K562 (cell line): Measurements from ENCODE around the gene PPM1F. TPM values are rescaled to one million over a fixed set of nuclear protein-coding genes. Genes with fewer than 3 reads are reported as not detected.
A peak's percentile ranks its signal among the peaks of the same experiment; 100 is the strongest.

Experiments
- BMI1 ChIP-seq: fragments of 150-350 bp; IDR thresholded peaks from 2 replicates; pipeline ENCODE4 v1.6.1; 2014; ENCODE audit warnings: low read length
- BRF2 ChIP-seq: IDR thresholded peaks from 3 replicates; pipeline ENCODE4 v1.6.1; 2011; ENCODE audit warnings: borderline replicate concordance, mild to moderate bottlenecking; ENCODE audit not compliant: insufficient read length, insufficient read depth
- HDAC3 ChIP-seq: fragments of 450-650 bp; IDR thresholded peaks from 2 replicates; pipeline ENCODE4 v1.6.1; 2018; ENCODE audit warnings: borderline replicate concordance, mild to moderate bottlenecking, moderate library complexity; ENCODE audit not compliant: partially characterized antibody
- MGA ChIP-seq: fragments of 450-650 bp; IDR thresholded peaks from 2 replicates; pipeline ENCODE4 v1.6.1; 2016; ENCODE audit warnings: mild to moderate bottlenecking, moderate library complexity
- SOX6 ChIP-seq: fragments of 450-650 bp; IDR thresholded peaks from 2 replicates; pipeline ENCODE4 v1.6.1; 2014; ENCODE audit warnings: mild to moderate bottlenecking
- TBL1XR1 ChIP-seq, 2 experiments: IDR thresholded peaks; 2 replicates each; pipeline ENCODE4 v1.6.1; 2012; ENCODE audit warnings: improper control_type of control experiment in 2 of 2, low read length in 2 of 2, mild to moderate bottlenecking in 1 of 2
- ZNF778 ChIP-seq: fragments of 450-650 bp; formaldehyde crosslinking; IDR thresholded peaks from 2 replicates; pipeline ENCODE4 v1.4.0; 2020; ENCODE audit warnings: mild to moderate bottlenecking, moderate library complexity
- polyA plus RNA-seq, 8 experiments: library from polyadenylated mRNA; depleted of rRNA in 4 of 8; stranded (reverse) in 5 of 8; unstranded in 3 of 8; fragments of >200 nt; fragmentation: Nextera tagmentation in 2 of 8; fragmentation: Illumina TruSeq in 1 of 8; extraction: Ambion mirVana in 2 of 8; extraction: Trizol in 1 of 8; gene quantifications; 2 replicates each; pipeline versions ENCODE4 v1.2.1 to v1.2.3, GENCODE V29; 2011 to 2014; ENCODE audit warnings: inconsistent platforms in 1 of 8, missing spikeins in 1 of 8
- total RNA-seq, 7 experiments: library from RNA; depleted of rRNA in 6 of 7; stranded (reverse); fragments of >200 nt in 6 of 7; fragmentation: Illumina TruSeq in 2 of 7; extraction: Trizol in 2 of 7; gene quantifications; 2 replicates each; pipeline versions ENCODE4 v1.2.1 to v1.2.3, GENCODE V29; 2011 to 2021; ENCODE audit warnings: low replicate concordance in 1 of 7
- TF ChIP-seq, protein P1 (sequence below), 2 experiments: IDR thresholded peaks in 1 of 2; conservative IDR thresholded peaks in 1 of 2; 2 replicates each; pipeline ENCODE4 v1.6.1; 2016; ENCODE audit warnings: low read depth in 2 of 2, mild to moderate bottlenecking in 1 of 2, missing compliant biosample characterization in 1 of 2, missing genetic modification characterization in 1 of 2, moderate library complexity in 1 of 2
- TF ChIP-seq, protein P2 (sequence below): fragments of 450-650 bp; formaldehyde crosslinking; IDR thresholded peaks from 2 replicates; pipeline ENCODE4 v1.4.0; 2022; ENCODE audit warnings: mild to moderate bottlenecking, moderate library complexity

The PPM1F gene
- total and polyA plus RNA-seq, 9 of the 15 experiments (the other 6 are each of a cell fraction or from before 2014, with no cell fraction given), result 2.1 to 159 (median 64.0) TPM

DNA sequence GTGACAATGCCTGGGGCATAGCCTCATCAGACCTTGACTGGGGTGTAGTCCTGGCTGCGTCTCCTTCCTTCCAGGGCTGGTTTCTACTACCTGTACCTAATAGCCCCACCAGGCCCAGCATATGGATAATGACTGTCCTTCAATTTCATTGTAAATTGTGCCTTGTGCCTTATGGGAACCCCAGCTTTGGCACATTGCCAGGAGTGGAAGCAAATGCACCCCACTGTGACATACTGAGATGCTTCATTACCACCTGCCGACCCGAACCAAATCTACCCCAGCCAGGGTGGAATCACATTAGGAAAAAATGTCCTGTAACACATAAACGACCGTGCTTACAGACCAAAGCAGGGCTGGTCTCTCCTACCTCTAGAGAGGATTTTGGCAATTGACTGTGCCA, 22.6 kb upstream of the PPM1F start (continued):
- TF ChIP-seq, protein P1, sequence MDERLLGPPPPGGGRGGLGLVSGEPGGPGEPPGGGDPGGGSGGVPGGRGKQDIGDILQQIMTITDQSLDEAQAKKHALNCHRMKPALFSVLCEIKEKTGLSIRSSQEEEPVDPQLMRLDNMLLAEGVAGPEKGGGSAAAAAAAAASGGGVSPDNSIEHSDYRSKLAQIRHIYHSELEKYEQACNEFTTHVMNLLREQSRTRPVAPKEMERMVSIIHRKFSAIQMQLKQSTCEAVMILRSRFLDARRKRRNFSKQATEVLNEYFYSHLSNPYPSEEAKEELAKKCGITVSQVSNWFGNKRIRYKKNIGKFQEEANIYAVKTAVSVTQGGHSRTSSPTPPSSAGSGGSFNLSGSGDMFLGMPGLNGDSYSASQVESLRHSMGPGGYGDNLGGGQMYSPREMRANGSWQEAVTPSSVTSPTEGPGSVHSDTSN (CRISPR knock-in tag; IDR thresholded peaks at IDR 0.05; ENCODE audit: low read depth), result no peak
- TF ChIP-seq, protein P1 (tag; conservative IDR thresholded peaks at IDR 0.05; ENCODE audit: low read depth), result no peak
- TF ChIP-seq, protein P2, sequence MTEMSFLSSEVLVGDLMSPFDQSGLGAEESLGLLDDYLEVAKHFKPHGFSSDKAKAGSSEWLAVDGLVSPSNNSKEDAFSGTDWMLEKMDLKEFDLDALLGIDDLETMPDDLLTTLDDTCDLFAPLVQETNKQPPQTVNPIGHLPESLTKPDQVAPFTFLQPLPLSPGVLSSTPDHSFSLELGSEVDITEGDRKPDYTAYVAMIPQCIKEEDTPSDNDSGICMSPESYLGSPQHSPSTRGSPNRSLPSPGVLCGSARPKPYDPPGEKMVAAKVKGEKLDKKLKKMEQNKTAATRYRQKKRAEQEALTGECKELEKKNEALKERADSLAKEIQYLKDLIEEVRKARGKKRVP (CRISPR knock-in tag), result no peak
- TF ChIP-seq HDAC3 (no peak), ZNF778 (CRISPR knock-in tag) (no peak), MGA (no peak), BMI1 (no peak), SOX6 (no peak), TBL1XR1 (IDR thresholded peaks at IDR 0.05; ENCODE audit: low read length in 2 of 2) (0 out of 4 replicates have a peak, but pooled peaks of 1 of the 2 experiments have one; percentile 30), BRF2 (no peak)
